ENCODE results near the gene TTR. TPM values are rescaled to one million over a fixed set of nuclear protein-coding genes. Genes with fewer than 3 reads are reported as not detected.
A peak's percentile ranks its signal among the peaks of the same experiment; 100 is the strongest.

The TTR gene
- total and polyA plus RNA-seq, 2 of the 13 experiments (the other 11 are each of a cell fraction or from before 2014, with no cell fraction given), result 91.3 to 496 TPM

DNA sequence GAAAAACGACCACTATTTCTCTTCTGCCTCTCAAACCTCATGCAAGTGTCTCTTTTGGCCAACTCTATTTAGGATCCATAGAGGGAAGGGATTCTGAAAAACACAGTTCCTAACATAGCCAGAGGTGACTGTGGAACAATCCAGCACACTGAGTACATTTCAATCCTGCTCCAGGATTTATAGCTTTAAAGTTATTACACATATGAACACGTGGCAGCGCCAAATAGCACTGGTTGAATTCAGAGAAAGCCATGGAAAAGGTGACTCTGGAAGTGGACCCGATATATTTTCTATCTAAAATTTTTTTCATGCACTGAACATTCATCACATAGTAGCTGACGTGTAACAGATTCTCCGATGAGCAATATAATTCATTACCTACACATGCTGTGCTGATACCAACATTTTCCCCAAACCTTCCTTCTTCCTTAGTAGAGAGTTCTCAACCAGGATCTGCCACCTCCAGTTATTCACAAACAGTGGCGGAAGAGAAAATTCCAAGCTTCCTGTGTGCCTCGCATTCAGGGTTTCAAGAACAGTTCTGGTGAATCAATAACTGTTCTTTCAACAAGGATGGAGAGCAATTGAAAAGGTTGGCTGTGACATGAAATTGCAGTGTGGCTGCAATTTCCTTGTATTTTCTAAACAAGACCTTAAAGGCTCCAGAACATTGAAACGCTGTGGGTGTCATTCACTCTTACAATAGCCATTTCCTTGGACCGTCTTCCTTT, 25.7 kb upstream of the TTR start (continued):
- no peak for TF ChIP-seq ZFP36 (IDR thresholded peaks at IDR 0.05; ENCODE audit: borderline replicate concordance, low read depth, low read length, partially characterized antibody)
- TF ChIP-seq, protein P1, sequence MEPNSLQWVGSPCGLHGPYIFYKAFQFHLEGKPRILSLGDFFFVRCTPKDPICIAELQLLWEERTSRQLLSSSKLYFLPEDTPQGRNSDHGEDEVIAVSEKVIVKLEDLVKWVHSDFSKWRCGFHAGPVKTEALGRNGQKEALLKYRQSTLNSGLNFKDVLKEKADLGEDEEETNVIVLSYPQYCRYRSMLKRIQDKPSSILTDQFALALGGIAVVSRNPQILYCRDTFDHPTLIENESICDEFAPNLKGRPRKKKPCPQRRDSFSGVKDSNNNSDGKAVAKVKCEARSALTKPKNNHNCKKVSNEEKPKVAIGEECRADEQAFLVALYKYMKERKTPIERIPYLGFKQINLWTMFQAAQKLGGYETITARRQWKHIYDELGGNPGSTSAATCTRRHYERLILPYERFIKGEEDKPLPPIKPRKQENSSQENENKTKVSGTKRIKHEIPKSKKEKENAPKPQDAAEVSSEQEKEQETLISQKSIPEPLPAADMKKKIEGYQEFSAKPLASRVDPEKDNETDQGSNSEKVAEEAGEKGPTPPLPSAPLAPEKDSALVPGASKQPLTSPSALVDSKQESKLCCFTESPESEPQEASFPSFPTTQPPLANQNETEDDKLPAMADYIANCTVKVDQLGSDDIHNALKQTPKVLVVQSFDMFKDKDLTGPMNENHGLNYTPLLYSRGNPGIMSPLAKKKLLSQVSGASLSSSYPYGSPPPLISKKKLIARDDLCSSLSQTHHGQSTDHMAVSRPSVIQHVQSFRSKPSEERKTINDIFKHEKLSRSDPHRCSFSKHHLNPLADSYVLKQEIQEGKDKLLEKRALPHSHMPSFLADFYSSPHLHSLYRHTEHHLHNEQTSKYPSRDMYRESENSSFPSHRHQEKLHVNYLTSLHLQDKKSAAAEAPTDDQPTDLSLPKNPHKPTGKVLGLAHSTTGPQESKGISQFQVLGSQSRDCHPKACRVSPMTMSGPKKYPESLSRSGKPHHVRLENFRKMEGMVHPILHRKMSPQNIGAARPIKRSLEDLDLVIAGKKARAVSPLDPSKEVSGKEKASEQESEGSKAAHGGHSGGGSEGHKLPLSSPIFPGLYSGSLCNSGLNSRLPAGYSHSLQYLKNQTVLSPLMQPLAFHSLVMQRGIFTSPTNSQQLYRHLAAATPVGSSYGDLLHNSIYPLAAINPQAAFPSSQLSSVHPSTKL (CRISPR knock-in tag; IDR thresholded peaks at IDR 0.05), result peak; percentile 69; the same call in 1 of the 2 replicates
- no peak for TF ChIP-seq SRSF9 (IDR thresholded peaks at IDR 0.05; ENCODE audit: borderline replicate concordance, insufficient read depth, low read depth, low read length, poor library complexity, severe bottlenecking)
- no peak for TF ChIP-seq KDM5A (IDR thresholded peaks at IDR 0.05; ENCODE audit: borderline replicate concordance, low read length)
- TF ChIP-seq TBX2 (CRISPR knock-in tag; IDR thresholded peaks at IDR 0.05; ENCODE audit: borderline replicate concordance), result no peak
- TF ChIP-seq, protein P2, sequence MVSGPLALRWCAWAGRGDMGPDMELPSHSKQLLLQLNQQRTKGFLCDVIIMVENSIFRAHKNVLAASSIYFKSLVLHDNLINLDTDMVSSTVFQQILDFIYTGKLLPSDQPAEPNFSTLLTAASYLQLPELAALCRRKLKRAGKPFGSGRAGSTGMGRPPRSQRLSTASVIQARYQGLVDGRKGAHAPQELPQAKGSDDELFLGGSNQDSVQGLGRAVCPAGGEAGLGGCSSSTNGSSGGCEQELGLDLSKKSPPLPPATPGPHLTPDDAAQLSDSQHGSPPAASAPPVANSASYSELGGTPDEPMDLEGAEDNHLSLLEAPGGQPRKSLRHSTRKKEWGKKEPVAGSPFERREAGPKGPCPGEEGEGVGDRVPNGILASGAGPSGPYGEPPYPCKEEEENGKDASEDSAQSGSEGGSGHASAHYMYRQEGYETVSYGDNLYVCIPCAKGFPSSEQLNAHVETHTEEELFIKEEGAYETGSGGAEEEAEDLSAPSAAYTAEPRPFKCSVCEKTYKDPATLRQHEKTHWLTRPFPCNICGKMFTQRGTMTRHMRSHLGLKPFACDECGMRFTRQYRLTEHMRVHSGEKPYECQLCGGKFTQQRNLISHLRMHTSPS (CRISPR knock-in tag; IDR thresholded peaks at IDR 0.05; ENCODE audit: low read depth), result no peak
- TF ChIP-seq KDM6A (CRISPR knock-in tag; IDR thresholded peaks at IDR 0.05; ENCODE audit: low read depth), result 0 out of 2 replicates have a peak, but pooled peaks have one; percentile 33
- TF ChIP-seq HNF4G (IDR thresholded peaks at IDR 0.05; ENCODE audit: borderline replicate concordance, low read depth, low read length), result no peak
- no peak for TF ChIP-seq HNF4G (CRISPR knock-in tag; IDR thresholded peaks at IDR 0.05; ENCODE audit: borderline replicate concordance, low read depth)
- TF ChIP-seq, protein P3, sequence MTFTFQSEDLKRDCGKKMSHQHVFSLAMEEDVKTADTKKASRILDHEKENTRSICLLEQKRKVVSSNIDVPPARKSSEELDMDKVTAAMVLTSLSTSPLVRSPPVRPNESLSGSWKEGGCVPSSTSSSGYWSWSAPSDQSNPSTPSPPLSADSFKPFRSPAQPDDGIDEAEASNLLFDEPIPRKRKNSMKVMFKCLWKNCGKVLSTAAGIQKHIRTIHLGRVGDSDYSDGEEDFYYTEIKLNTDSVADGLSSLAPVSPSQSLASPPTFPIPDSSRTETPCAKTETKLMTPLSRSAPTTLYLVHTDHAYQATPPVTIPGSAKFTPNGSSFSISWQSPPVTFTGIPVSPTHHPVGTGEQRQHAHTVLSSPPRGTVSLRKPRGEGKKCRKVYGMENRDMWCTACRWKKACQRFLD (CRISPR knock-in tag; IDR thresholded peaks at IDR 0.05; ENCODE audit: borderline replicate concordance), result no peak
- TF ChIP-seq TSC22D2 (CRISPR knock-in tag; IDR thresholded peaks at IDR 0.05; ENCODE audit: borderline replicate concordance), result no peak; the same call in 1 of the 2 replicates
- no peak for TF ChIP-seq FOXP1 (IDR thresholded peaks at IDR 0.05)
- TF ChIP-seq FOXP1 (CRISPR knock-in tag; IDR thresholded peaks at IDR 0.05), result peak; percentile 4; the same call in 1 of the 2 replicates
- no peak for TF ChIP-seq ZFAT (CRISPR knock-in tag; conservative IDR thresholded peaks at IDR 0.05)
- TF ChIP-seq TEAD2 (CRISPR knock-in tag; IDR thresholded peaks at IDR 0.05), result no peak
- TF ChIP-seq, protein P4, sequence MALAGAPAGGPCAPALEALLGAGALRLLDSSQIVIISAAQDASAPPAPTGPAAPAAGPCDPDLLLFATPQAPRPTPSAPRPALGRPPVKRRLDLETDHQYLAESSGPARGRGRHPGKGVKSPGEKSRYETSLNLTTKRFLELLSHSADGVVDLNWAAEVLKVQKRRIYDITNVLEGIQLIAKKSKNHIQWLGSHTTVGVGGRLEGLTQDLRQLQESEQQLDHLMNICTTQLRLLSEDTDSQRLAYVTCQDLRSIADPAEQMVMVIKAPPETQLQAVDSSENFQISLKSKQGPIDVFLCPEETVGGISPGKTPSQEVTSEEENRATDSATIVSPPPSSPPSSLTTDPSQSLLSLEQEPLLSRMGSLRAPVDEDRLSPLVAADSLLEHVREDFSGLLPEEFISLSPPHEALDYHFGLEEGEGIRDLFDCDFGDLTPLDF (CRISPR knock-in tag; IDR thresholded peaks at IDR 0.05), result no peak
- TF ChIP-seq ZKSCAN8 (CRISPR knock-in tag; IDR thresholded peaks at IDR 0.05; ENCODE audit: borderline replicate concordance), result peak; percentile 29; the same call in 1 of the 2 replicates
- TF ChIP-seq ZNF484 (CRISPR knock-in tag; IDR thresholded peaks at IDR 0.05; ENCODE audit: borderline replicate concordance, low read depth), result no peak
- TF ChIP-seq ETV5 (CRISPR knock-in tag; IDR thresholded peaks at IDR 0.05; ENCODE audit: borderline replicate concordance), result peak; percentile 57; the same call in 1 of the 2 replicates
- TF ChIP-seq, protein P5, sequence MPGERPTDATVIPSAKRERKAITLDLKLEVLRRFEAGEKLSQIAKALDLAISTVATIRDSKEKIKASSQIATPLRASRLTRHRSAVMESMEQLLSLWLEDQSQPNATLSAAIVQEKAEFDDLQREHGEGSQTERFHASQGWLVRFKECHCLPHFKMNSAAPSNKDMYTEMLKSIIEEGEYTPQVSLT (CRISPR knock-in tag; IDR thresholded peaks at IDR 0.05; ENCODE audit: borderline replicate concordance, low read depth), result no peak
- TF ChIP-seq ZNF614 (CRISPR knock-in tag; IDR thresholded peaks at IDR 0.05; ENCODE audit: borderline replicate concordance), result no peak

All from HepG2 (cell line).